NCI-H345 (cell line): ENCODE results near the gene GAPVD1.
"Not testable (repeated sequence)": the region's sequence is repeated elsewhere in the genome, so short reads cannot be mapped to it uniquely, and the experiment has no call there.

Source experiments
- DNase-seq: peaks from one replicate; lab custom pipeline; 2025; lab: John Stamatoyannopoulos, UW

The GAPVD1 gene

GRCh38 chr9:125374443-125375309, 113.0 kb downstream of the GAPVD1 start:
- peak; percentile 83 for DNase-seq

GRCh38 chr9:125375820-125376219, 114.2 kb downstream of the GAPVD1 start:
- no peak for DNase-seq

GRCh38 chr9:125376261-125377226, 114.9 kb downstream of the GAPVD1 start:
- DNase-seq = no peak

- DNase-seq = no peak
These were observed 116.1 kb downstream of the GAPVD1 start for GRCh38 chr9:125377584-125378250.

- DNase-seq = no peak
These were observed 117.2 kb downstream of the GAPVD1 start for GRCh38 chr9:125378778-125379177.

GRCh38 chr9:125379208-125379607, 117.6 kb downstream of the GAPVD1 start:
- DNase-seq = no peak

GRCh38 chr9:125380406-125380805, 118.8 kb downstream of the GAPVD1 start:
- no peak for DNase-seq

GRCh38 chr9:125387861-125388524, 126.4 kb downstream of the GAPVD1 start:
- DNase-seq = no peak

GRCh38 chr9:125388978-125389377, 127.4 kb downstream of the GAPVD1 start:
- no peak for DNase-seq

- no peak for DNase-seq
These were observed 130.1 kb downstream of the GAPVD1 start for GRCh38 chr9:125391704-125392103.

GRCh38 chr9:125393426-125393825, 131.8 kb downstream of the GAPVD1 start:
- DNase-seq = no peak

- DNase-seq = no peak
These were observed 135.2 kb downstream of the GAPVD1 start for GRCh38 chr9:125396799-125397198.

- DNase-seq = no peak
These were observed 136.1 kb downstream of the GAPVD1 start for GRCh38 chr9:125397736-125398135.

GRCh38 chr9:125398243-125398642, 136.6 kb downstream of the GAPVD1 start:
- DNase-seq = no peak

- DNase-seq = no peak
These were observed 137.5 kb downstream of the GAPVD1 start for GRCh38 chr9:125399165-125399564.

GRCh38 chr9:125399666-125400065, 138.0 kb downstream of the GAPVD1 start:
- DNase-seq = no peak

GRCh38 chr9:125400232-125400631, 138.6 kb downstream of the GAPVD1 start:
- DNase-seq = not testable (repeated sequence)

GRCh38 chr9:125400725-125401716, 139.4 kb downstream of the GAPVD1 start:
- DNase-seq = no peak

GRCh38 chr9:125404733-125405132, 143.1 kb downstream of the GAPVD1 start:
- DNase-seq = no peak
